ENCODE results near the gene SAMD10. TPM values are rescaled to one million over a fixed set of nuclear protein-coding genes. Genes with fewer than 3 reads are reported as not detected.
"Not testable (repeated sequence)": the region's sequence is repeated elsewhere in the genome, so short reads cannot be mapped to it uniquely, and the experiment has no call there.

The SAMD10 gene
- total RNA-seq, 2 donors from 2014 or later, result 17.2 to 20.2 TPM

GRCh38 chr20:63930971-63931553, 48.4 kb downstream of the SAMD10 start:
- Mint-ChIP-seq H3K4me1 (peaks cover 12% of the 10 kb centered on the region), H3K27me3 (no peaks in the 10 kb centered on the region), H3K27ac (peak overlapping the region; percentile 34), H3K4me3 (no peak overlapping the region), H3K36me3 (ENCODE audit: low read depth) (no peaks in the 10 kb centered on the region)
- ATAC-seq (no peak), DNase-seq (no peak)
- no peaks in the 10 kb centered on the region for H3K9me3 ChIP-seq (ENCODE audit: control insufficient read depth, low read length, poor library complexity, severe bottlenecking)

GRCh38 chr20:63929473-63929883, 50.0 kb downstream of the SAMD10 start:
- H3K27ac Mint-ChIP-seq; H3K27me3 Mint-ChIP-seq; H3K4me3 Mint-ChIP-seq; DNase-seq; H3K36me3 Mint-ChIP-seq (ENCODE audit: low read depth); ATAC-seq; H3K4me1 Mint-ChIP-seq; H3K9me3 ChIP-seq (ENCODE audit: control insufficient read depth, low read length, poor library complexity, severe bottlenecking): not testable (repeated sequence)

DNA sequence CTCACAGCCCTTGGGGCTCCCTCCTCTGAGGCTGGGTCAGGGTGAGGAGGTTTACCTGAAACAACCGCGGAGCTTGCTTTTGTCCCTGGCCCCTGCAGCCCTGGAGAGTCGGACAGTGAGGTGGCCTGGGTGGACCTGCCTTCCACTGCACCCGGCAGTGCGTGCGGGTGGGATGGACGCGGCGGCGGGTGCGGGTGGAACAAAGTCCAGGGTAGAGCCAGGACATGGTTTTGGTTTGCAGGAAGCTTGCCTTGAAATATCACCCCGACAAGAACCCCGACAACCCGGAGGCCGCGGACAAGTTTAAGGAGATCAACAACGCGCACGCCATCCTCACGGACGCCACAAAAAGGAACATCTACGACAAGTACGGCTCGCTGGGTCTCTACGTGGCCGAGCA, 50.4 kb downstream of the SAMD10 start:
- H3K27ac Mint-ChIP-seq, result no peak overlapping the region
- H3K27me3 Mint-ChIP-seq, result no peaks in the 10 kb centered on the region
- no peak for DNase-seq
- no peaks in the 10 kb centered on the region for H3K36me3 Mint-ChIP-seq (ENCODE audit: low read depth)
- H3K4me3 Mint-ChIP-seq, result no peak overlapping the region
- no peaks in the 10 kb centered on the region for H3K9me3 ChIP-seq (ENCODE audit: control insufficient read depth, low read length, poor library complexity, severe bottlenecking)
- H3K4me1 Mint-ChIP-seq, result peaks cover 2% of the 10 kb centered on the region
- no peak for ATAC-seq

DNA sequence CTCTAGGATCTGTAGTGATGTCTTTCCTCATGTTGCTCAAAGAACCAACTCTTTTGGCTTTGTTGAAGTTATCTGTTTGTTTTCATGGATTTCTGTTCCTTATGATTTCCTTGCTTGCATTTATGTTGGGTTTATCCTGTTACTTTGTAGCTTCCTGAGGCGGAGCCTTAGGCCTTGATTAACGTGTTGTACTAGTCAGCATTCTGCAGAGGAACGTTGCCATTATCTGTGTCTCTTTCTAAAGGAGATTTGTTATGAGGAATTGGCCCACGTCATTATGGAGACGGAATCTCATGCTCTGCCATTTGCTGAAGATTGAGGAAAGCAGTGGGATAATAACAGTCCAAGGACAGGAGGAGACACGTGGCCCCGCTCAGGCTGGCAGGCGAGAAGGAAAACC, 53.1 kb downstream of the SAMD10 start:
- Mint-ChIP-seq H3K27me3 (no peaks in the 10 kb centered on the region), H3K4me3 (no peak overlapping the region), H3K27ac (no peak overlapping the region), H3K4me1 (peaks cover 6% of the 10 kb centered on the region), H3K36me3 (ENCODE audit: low read depth) (no peaks in the 10 kb centered on the region)
- H3K9me3 ChIP-seq (ENCODE audit: control insufficient read depth, low read length, poor library complexity, severe bottlenecking), result no peaks in the 10 kb centered on the region
- no peak for ATAC-seq
- no peak for DNase-seq

DNA sequence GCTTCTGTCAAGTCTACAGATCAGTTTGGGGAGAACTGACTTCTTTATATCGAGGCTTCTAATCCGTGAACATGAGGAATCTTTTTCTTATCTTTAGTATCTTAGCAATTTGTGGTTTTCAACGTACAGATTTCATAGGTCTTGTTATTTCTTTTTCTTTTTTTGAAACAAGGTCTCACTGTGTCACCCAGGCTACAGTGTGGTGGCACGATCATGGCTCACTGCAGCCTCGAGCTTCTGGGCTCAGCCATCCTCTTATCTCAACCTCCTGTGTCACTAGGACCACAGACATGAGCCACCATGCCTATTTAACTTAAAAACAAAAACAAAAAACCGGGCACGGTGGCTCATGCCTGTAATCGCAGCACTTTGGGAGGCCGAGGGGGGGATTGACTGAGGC, 55.2 kb downstream of the SAMD10 start:
- Mint-ChIP-seq H3K4me1 (peaks cover 4% of the 10 kb centered on the region), H3K27ac (peak overlapping the region; percentile 43), H3K27me3 (no peaks in the 10 kb centered on the region), H3K4me3 (no peak overlapping the region), H3K36me3 (ENCODE audit: low read depth) (no peaks in the 10 kb centered on the region)
- DNase-seq (no peak), ATAC-seq (no peak)
- no peaks in the 10 kb centered on the region for H3K9me3 ChIP-seq (ENCODE audit: control insufficient read depth, low read length, poor library complexity, severe bottlenecking)

Other genes starting within 250 kb of the SAMD10 start
- gene LIME1, start 243.0 kb downstream of the SAMD10 start, total RNA-seq, result 100 to 1,000 TPM; 156 to 179 TPM
- gene SLC2A4RG, start 239.9 kb downstream of the SAMD10 start, total RNA-seq, result 100 to 1,000 TPM in 1 of 2 donors, 10 to 100 TPM in 1; 98.1 to 103 TPM
- gene ZBTB46, start 148.4 kb downstream of the SAMD10 start, total RNA-seq, result under 1 TPM; 0.21 to 0.72 TPM
- gene ABHD16B, start 118.1 kb downstream of the SAMD10 start, total RNA-seq, result not detected
- gene TPD52L2, start 114.4 kb downstream of the SAMD10 start, total RNA-seq, result 10 to 100 TPM; 26.9 to 29.9 TPM
- gene DNAJC5, start 84.5 kb downstream of the SAMD10 start, total RNA-seq, result 10 to 100 TPM; 35.7 to 39.0 TPM
- 10 to 100 TPM; 41.6 to 42.5 TPM for gene UCKL1, start 23.2 kb downstream of the SAMD10 start, total RNA-seq
- gene ZNF512B, start 9.7 kb downstream of the SAMD10 start, total RNA-seq, result 10 to 100 TPM; 17.9 to 18.8 TPM
- gene PRPF6, start 1.5 kb upstream of the SAMD10 start, total RNA-seq, result 10 to 100 TPM; 63.8 to 64.9 TPM
- gene C20orf204, start 56.5 kb upstream of the SAMD10 start, total RNA-seq, result 10 to 100 TPM in 1 of 2 donors, 1 to 10 TPM in 1; 7.8 to 10.4 TPM
- gene SOX18, start 70.0 kb upstream of the SAMD10 start, total RNA-seq, result not detected
- 10 to 100 TPM; 20.0 to 21.0 TPM for gene TCEA2, start 83.6 kb upstream of the SAMD10 start, total RNA-seq
- gene RGS19, start 99.9 kb upstream of the SAMD10 start, total RNA-seq, result 10 to 100 TPM; 42.8 to 50.9 TPM
- 1 to 10 TPM; 1.4 to 2.7 TPM for gene OPRL1, start 100.4 kb upstream of the SAMD10 start, total RNA-seq
- not detected for gene LKAAEAR1, start 104.8 kb upstream of the SAMD10 start, total RNA-seq
- not detected for gene NPBWR2, start 127.9 kb upstream of the SAMD10 start, total RNA-seq
- not detected for gene MYT1, start 184.8 kb upstream of the SAMD10 start, total RNA-seq